CD4-positive, alpha-beta T cell (primary cell): ENCODE data around the gene SPDEF. TPM values are rescaled to one million over a fixed set of nuclear protein-coding genes. Genes with fewer than 3 reads are reported as not detected.

Source experiments
- ATAC-seq: fragments of 200-7000 bp; cut with Tn5 transposase; one replicate; pipeline ENCODE4 v1.10.0; 2022; ENCODE audit warnings: mild to moderate bottlenecking; ENCODE audit not compliant: poor library complexity
- CTCF ChIA-PET: fragments of 350-600 bp; sonication (Branson Sonifier 250); formaldehyde crosslinking; loops from one replicate; lab custom pipeline; 2021; ENCODE audit warnings: antibody characterized with exemption, inconsistent platforms; lab: Charles Lee
- POLR2A ChIA-PET: fragments of 350-600 bp; sonication (Branson Sonifier 250); formaldehyde crosslinking; loops from one replicate; lab custom pipeline; 2021; ENCODE audit warnings: antibody characterized with exemption, inconsistent platforms; lab: Charles Lee
- DNase-seq, 14 experiments: peaks; one replicate each; pipeline ENCODE4 v3.0.0-alpha.2; 2013 to 2020; ENCODE audit warnings: mixed read lengths in 2 of 14
- H3K27ac ChIP-seq, 2 donors: one replicate each; pipeline versions ENCODE4 v1.5.1 to v1.7.0; 2013; ENCODE audit warnings: low read length in 2 of 2, low read depth in 1 of 2, mild to moderate bottlenecking in 1 of 2
- H3K27me3 ChIP-seq, 2 experiments: 1 replicate in 1 of 2; 2 replicates in 1 of 2; pipeline versions ENCODE4 v1.6.1 to v1.7.0; 2013; ENCODE audit warnings: low read length in 2 of 2, control low read depth in 1 of 2, mild to moderate bottlenecking in 1 of 2, moderate library complexity in 1 of 2; ENCODE audit not compliant: insufficient read depth in 2 of 2, control insufficient read depth in 1 of 2
- H3K36me3 ChIP-seq: one replicate; pipeline ENCODE4 v1.6.1; 2013; ENCODE audit warnings: low read length, control low read depth; ENCODE audit not compliant: insufficient read depth
- H3K4me1 ChIP-seq: one replicate; pipeline ENCODE4 v1.6.1; 2013; ENCODE audit warnings: low read length, control low read depth; ENCODE audit not compliant: insufficient read depth
- H3K4me3 ChIP-seq: one replicate; pipeline ENCODE4 v1.5.1; 2013; ENCODE audit warnings: mild to moderate bottlenecking, low read length, moderate library complexity
- H3K9me3 ChIP-seq, 2 experiments: 1 replicate in 1 of 2; 2 replicates in 1 of 2; pipeline versions ENCODE4 v1.6.1 to v1.7.0; 2013; ENCODE audit warnings: low read length in 2 of 2, mild to moderate bottlenecking in 2 of 2, control low read depth in 1 of 2, moderate library complexity in 1 of 2; ENCODE audit not compliant: control insufficient read depth in 1 of 2, insufficient read depth in 1 of 2
- H3K27ac Mint-ChIP-seq: one replicate; pipeline ENCODE4 v1.8.0; 2020; ENCODE audit warnings: mixed read lengths
- H3K27me3 Mint-ChIP-seq: one replicate; pipeline ENCODE4 v1.8.0; 2021; ENCODE audit warnings: mixed read lengths
- H3K36me3 Mint-ChIP-seq: one replicate; pipeline ENCODE4 v1.8.0; 2021; ENCODE audit warnings: low read depth, mixed read lengths
- H3K4me1 Mint-ChIP-seq: one replicate; pipeline ENCODE4 v1.8.0; 2021; ENCODE audit warnings: low read depth, mixed read lengths
- H3K4me3 Mint-ChIP-seq: one replicate; pipeline ENCODE4 v1.8.0; 2020; ENCODE audit warnings: mild to moderate bottlenecking, mixed read lengths
- H3K9me3 Mint-ChIP-seq: one replicate; pipeline ENCODE4 v1.8.0; 2020; ENCODE audit warnings: mixed read lengths
- intact Hi-C, 2 experiments: fragments of 100-400 bp; cut with DNase I in 1 of 2; cut with micrococcal nuclease in 1 of 2; formaldehyde crosslinking; loops; one replicate each; pipeline versions ENCODE4 v1.15.1 to v1.9.0; 2023 to 2025; cut with DNase I, micrococcal nuclease
- total RNA-seq, 174 experiments: library from RNA in 2 of 174; stranded (reverse) in 2 of 174; gene quantifications; one replicate each; pipeline ENCODE4 v1.2.3 and lab custom pipeline; 2021 to 2026
- TF ChIP-seq, protein P1 (sequence below): fragments of 200-600 bp; IDR thresholded peaks from one replicate; pipeline ENCODE4 v1.8.0; 2022; ENCODE audit warnings: antibody characterized with exemption, mild to moderate bottlenecking

SPDEF gene
- total RNA-seq, 2 experiments from 2014 or later, result 0.17 to 0.36 TPM

DNA sequence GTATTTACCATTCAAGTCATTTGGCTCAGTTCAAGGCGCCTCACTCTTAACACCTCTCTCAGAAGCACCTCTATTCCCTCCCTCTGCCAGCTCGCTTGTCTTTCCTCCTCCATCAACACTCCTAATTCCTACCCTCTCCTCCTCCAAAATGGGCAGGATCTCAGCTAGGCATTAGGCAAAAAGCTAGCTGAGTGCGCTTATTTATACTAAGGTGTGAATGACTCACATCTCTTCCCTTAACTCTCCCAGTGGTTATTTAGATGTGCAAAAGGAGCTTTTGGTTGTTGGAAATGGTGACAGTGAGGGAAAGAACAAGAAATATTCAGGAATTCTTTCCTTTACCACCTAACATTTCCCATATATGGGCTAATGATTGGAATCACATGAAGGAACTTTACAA is 61.2 kb downstream of the SPDEF start:
- H3K27me3 ChIP-seq, result no peaks in the 10 kb centered on the region
- ATAC-seq, result no peak
- peaks cover 2% of the 10 kb centered on the region for H3K9me3 Mint-ChIP-seq
- ChIA-PET POLR2A (no interaction called here), CTCF (no interaction called here)
- no peak overlapping the region for H3K4me3 ChIP-seq
- H3K36me3 ChIP-seq, result no peaks in the 10 kb centered on the region
- intact Hi-C loops, result no loop called here
- H3K4me1 Mint-ChIP-seq, result no peaks in the 10 kb centered on the region
- peaks cover 0 to 3% of the 10 kb centered on the region in 2 experiments for H3K9me3 ChIP-seq
- H3K4me1 ChIP-seq, result no peaks in the 10 kb centered on the region
- H3K27me3 Mint-ChIP-seq, result no peaks in the 10 kb centered on the region
- no peak overlapping the region for H3K27ac ChIP-seq
- H3K36me3 Mint-ChIP-seq, result no peaks in the 10 kb centered on the region
- TF ChIP-seq, protein P1, sequence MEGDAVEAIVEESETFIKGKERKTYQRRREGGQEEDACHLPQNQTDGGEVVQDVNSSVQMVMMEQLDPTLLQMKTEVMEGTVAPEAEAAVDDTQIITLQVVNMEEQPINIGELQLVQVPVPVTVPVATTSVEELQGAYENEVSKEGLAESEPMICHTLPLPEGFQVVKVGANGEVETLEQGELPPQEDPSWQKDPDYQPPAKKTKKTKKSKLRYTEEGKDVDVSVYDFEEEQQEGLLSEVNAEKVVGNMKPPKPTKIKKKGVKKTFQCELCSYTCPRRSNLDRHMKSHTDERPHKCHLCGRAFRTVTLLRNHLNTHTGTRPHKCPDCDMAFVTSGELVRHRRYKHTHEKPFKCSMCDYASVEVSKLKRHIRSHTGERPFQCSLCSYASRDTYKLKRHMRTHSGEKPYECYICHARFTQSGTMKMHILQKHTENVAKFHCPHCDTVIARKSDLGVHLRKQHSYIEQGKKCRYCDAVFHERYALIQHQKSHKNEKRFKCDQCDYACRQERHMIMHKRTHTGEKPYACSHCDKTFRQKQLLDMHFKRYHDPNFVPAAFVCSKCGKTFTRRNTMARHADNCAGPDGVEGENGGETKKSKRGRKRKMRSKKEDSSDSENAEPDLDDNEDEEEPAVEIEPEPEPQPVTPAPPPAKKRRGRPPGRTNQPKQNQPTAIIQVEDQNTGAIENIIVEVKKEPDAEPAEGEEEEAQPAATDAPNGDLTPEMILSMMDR, result no peak
- no peak overlapping the region for H3K27ac Mint-ChIP-seq
- no peak overlapping the region for H3K4me3 Mint-ChIP-seq
- DNase-seq, result no peak

- no peak overlapping the region for H3K27ac ChIP-seq
- Mint-ChIP-seq H3K36me3 (no peaks in the 10 kb centered on the region), H3K9me3 (no peaks in the 10 kb centered on the region), H3K27me3 (no peaks in the 10 kb centered on the region), H3K4me3 (no peak overlapping the region), H3K27ac (no peak overlapping the region), H3K4me1 (no peaks in the 10 kb centered on the region)
- H3K4me3 ChIP-seq, result no peak overlapping the region
- ChIA-PET CTCF (no interaction called here), POLR2A (no interaction called here)
- DNase-seq, result no peak
- no peaks in the 10 kb centered on the region for H3K36me3 ChIP-seq
- H3K4me1 ChIP-seq, result no peaks in the 10 kb centered on the region
- intact Hi-C loops, result no loop called here
- ATAC-seq, result no peak
- TF ChIP-seq, protein P1, result no peak
- H3K27me3 ChIP-seq, result no peaks in the 10 kb centered on the region
- no peaks in the 10 kb centered on the region for H3K9me3 ChIP-seq
Observed at GRCh38 chr6:34493344-34493743, 62.8 kb downstream of the SPDEF start.

GRCh38 chr6:34491091-34491430 is 65.1 kb downstream of the SPDEF start:
- ChIA-PET POLR2A (no interaction called here), CTCF (no interaction called here)
- intact Hi-C loops, result no loop called here
- Mint-ChIP-seq H3K4me3 (no peak overlapping the region), H3K36me3 (no peaks in the 10 kb centered on the region), H3K27me3 (no peaks in the 10 kb centered on the region), H3K27ac (no peak overlapping the region), H3K9me3 (no peaks in the 10 kb centered on the region), H3K4me1 (peaks cover 13% of the 10 kb centered on the region)
- DNase-seq (no peak), ATAC-seq (no peak)
- TF ChIP-seq, protein P1, result no peak
- Histone ChIP-seq H3K27ac (no peak overlapping the region), H3K9me3 (no peaks in the 10 kb centered on the region), H3K27me3 (no peaks in the 10 kb centered on the region), H3K4me3 (no peak overlapping the region), H3K4me1 (peaks cover 8% of the 10 kb centered on the region), H3K36me3 (no peaks in the 10 kb centered on the region)
